Gastroesophageal sphincter (tissue), 3 donors: ENCODE data around the gene KPTN.

Source experiments
- EP300 ChIP-seq: sonication (generic); formaldehyde crosslinking; IDR thresholded peaks from one replicate; pipeline ENCODE4 v1.6.1; 2017; ENCODE audit warnings: antibody characterized with exemption, mild to moderate bottlenecking
- POLR2A ChIP-seq, 2 donors: fragments of 450-650 bp; IDR thresholded peaks; one replicate each; pipeline ENCODE4 v1.6.1; 2017; ENCODE audit warnings: antibody characterized with exemption in 2 of 2, mild to moderate bottlenecking in 2 of 2, moderate library complexity in 1 of 2
- POLR2AphosphoS5 ChIP-seq: sonication (generic); formaldehyde crosslinking; IDR thresholded peaks from one replicate; pipeline ENCODE4 v1.6.1; 2017; ENCODE audit warnings: antibody characterized with exemption
- TF ChIP-seq, protein P1 (sequence below), 4 experiments: fragments of 200-600 bp in 2 of 4; fragments of 450-650 bp in 2 of 4; sonication (generic) in 1 of 4; IDR thresholded peaks; one replicate each; pipeline ENCODE4 v1.5.1; 2017 to 2019; ENCODE audit warnings: antibody characterized with exemption in 4 of 4, mild to moderate bottlenecking in 2 of 4, moderate library complexity in 2 of 4

- TF ChIP-seq, protein P1, sequence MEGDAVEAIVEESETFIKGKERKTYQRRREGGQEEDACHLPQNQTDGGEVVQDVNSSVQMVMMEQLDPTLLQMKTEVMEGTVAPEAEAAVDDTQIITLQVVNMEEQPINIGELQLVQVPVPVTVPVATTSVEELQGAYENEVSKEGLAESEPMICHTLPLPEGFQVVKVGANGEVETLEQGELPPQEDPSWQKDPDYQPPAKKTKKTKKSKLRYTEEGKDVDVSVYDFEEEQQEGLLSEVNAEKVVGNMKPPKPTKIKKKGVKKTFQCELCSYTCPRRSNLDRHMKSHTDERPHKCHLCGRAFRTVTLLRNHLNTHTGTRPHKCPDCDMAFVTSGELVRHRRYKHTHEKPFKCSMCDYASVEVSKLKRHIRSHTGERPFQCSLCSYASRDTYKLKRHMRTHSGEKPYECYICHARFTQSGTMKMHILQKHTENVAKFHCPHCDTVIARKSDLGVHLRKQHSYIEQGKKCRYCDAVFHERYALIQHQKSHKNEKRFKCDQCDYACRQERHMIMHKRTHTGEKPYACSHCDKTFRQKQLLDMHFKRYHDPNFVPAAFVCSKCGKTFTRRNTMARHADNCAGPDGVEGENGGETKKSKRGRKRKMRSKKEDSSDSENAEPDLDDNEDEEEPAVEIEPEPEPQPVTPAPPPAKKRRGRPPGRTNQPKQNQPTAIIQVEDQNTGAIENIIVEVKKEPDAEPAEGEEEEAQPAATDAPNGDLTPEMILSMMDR (IDR thresholded peaks at IDR 0.05), result peak in 3 of 4 experiments; percentile 88 to 91 (median 91)
- peak; percentile 47 for TF ChIP-seq POLR2AphosphoS5
- TF ChIP-seq EP300, result no peak
- peak; percentile 20 to 21 for TF ChIP-seq POLR2A (IDR thresholded peaks at IDR 0.05)
These were observed at the start of gene KPTN for GRCh38 chr19:47483800-47484690.
